A549 treated with Hydrocortisone at 1 μM for 4 hours (cell line): ENCODE results near the gene TMCO1. TPM values are rescaled to one million over a fixed set of nuclear protein-coding genes. Genes with fewer than 3 reads are reported as not detected.

Experiments used
- total RNA-seq: library from RNA; stranded (reverse); fragments of 200-300 nt; extraction: Qiagen RNA extraction; gene quantifications from 5 replicates; pipeline ENCODE4 v1.2.3, GENCODE V29; 2022

Gene TMCO1
- total RNA-seq: 160 to 178 TPM (median 164 TPM) in 5 replicates

GRCh38 chr1:165768513-165769394, at the start of gene TMCO1:
TSS of gene TMCO1 (minus strand) at chr1:165768868. CDS start at chr1:165768751, 117 bp downstream.

GRCh38 chr1:165697881-165698760, 70.5 kb downstream of the TMCO1 start, which contains the start of gene ALDH9A1:
TSS of gene ALDH9A1 (minus strand) at chr1:165698562. CDS start at chr1:165698558, 4 bp downstream.

Other genes with a start within 250 kb of the TMCO1 start
- not detected in 5 replicates for gene LRRC52, start 224.9 kb downstream of the TMCO1 start, total RNA-seq
- 207 to 214 TPM (median 208 TPM) in 5 replicates for gene MGST3, start 137.6 kb downstream of the TMCO1 start, total RNA-seq
- 39.3 to 46.9 TPM (median 40.0 TPM) in 5 replicates for gene ALDH9A1, start 70.3 kb downstream of the TMCO1 start, total RNA-seq
- 116 to 124 TPM (median 119 TPM) in 5 replicates for gene UCK2, start 58.7 kb upstream of the TMCO1 start, total RNA-seq